ENCODE measurements around the gene ADGRD1.
A peak's percentile ranks its signal among the peaks of the same experiment; 100 is the strongest.
"Not testable (repeated sequence)": the region's sequence is repeated elsewhere in the genome, so short reads cannot be mapped to it uniquely, and the experiment has no call there.

ADGRD1 gene

GRCh38 chr12:131105351-131105735 is 151.6 kb downstream of the ADGRD1 start:
- no peak for DNase-seq

- no peak for DNase-seq
These were observed 152.1 kb downstream of the ADGRD1 start for GRCh38 chr12:131105736-131106348.

GRCh38 chr12:131106349-131106941 is 152.7 kb downstream of the ADGRD1 start:
- DNase-seq = no peak

- no peak for DNase-seq
These were observed 154.7 kb downstream of the ADGRD1 start for GRCh38 chr12:131108177-131108955.

GRCh38 chr12:131111446-131111845 is 157.7 kb downstream of the ADGRD1 start:
- DNase-seq = no peak

- DNase-seq = peak; percentile 87
These were observed 158.3 kb downstream of the ADGRD1 start for GRCh38 chr12:131112021-131112420.

GRCh38 chr12:131112700-131113290 is 159.1 kb downstream of the ADGRD1 start:
- peak; percentile 71 for DNase-seq

GRCh38 chr12:131113568-131114270 is 160.0 kb downstream of the ADGRD1 start:
- peak; percentile 46 for DNase-seq

GRCh38 chr12:131114271-131114670 is 160.6 kb downstream of the ADGRD1 start:
- DNase-seq = no peak

GRCh38 chr12:131114942-131115584 is 161.4 kb downstream of the ADGRD1 start:
- peak; percentile 79 for DNase-seq

GRCh38 chr12:131115766-131116467 is 162.2 kb downstream of the ADGRD1 start:
- no peak for DNase-seq

GRCh38 chr12:131116468-131117117 is 162.9 kb downstream of the ADGRD1 start:
- DNase-seq = peak; percentile 48

GRCh38 chr12:131117438-131118245 is 163.9 kb downstream of the ADGRD1 start:
- no peak for DNase-seq

- DNase-seq = no peak
These were observed 164.7 kb downstream of the ADGRD1 start for GRCh38 chr12:131118371-131118770.

GRCh38 chr12:131119345-131119744 is 165.6 kb downstream of the ADGRD1 start:
- not testable (repeated sequence) for DNase-seq

GRCh38 chr12:131119936-131120335 is 166.2 kb downstream of the ADGRD1 start:
- DNase-seq = no peak

GRCh38 chr12:131120831-131121271 is 167.1 kb downstream of the ADGRD1 start:
- no peak for DNase-seq

- DNase-seq = no peak
These were observed 168.1 kb downstream of the ADGRD1 start for GRCh38 chr12:131121705-131122405.

GRCh38 chr12:131122631-131123030 is 168.9 kb downstream of the ADGRD1 start:
- DNase-seq = no peak
